Ishikawa (cell line): ENCODE measurements around the gene SIGLEC9.

Experiments
- CEBPB ChIP-seq: IDR thresholded peaks from 2 replicates; pipeline ENCODE4 v1.6.1; 2012
- CREB1 ChIP-seq: IDR thresholded peaks from 2 replicates; pipeline ENCODE4 v1.6.1; 2012; ENCODE audit warnings: low read depth
- EGR1 ChIP-seq: IDR thresholded peaks from 2 replicates; pipeline ENCODE4 v1.6.1; 2012
- EP300 ChIP-seq: IDR thresholded peaks from 2 replicates; pipeline ENCODE4 v1.6.1; 2012; ENCODE audit warnings: borderline replicate concordance
- FOXM1 ChIP-seq: IDR thresholded peaks from 2 replicates; pipeline ENCODE4 v1.6.1; 2012; ENCODE audit warnings: low read depth, borderline replicate concordance
- MAX ChIP-seq: IDR thresholded peaks from 2 replicates; pipeline ENCODE4 v1.6.1; 2012
- NFIC ChIP-seq: IDR thresholded peaks from 2 replicates; pipeline ENCODE4 v1.6.1; 2012
- RAD21 ChIP-seq: IDR thresholded peaks from 2 replicates; pipeline ENCODE4 v1.6.1; 2012; ENCODE audit warnings: low read depth
- REST ChIP-seq: IDR thresholded peaks from 2 replicates; pipeline ENCODE4 v1.6.1; 2012; ENCODE audit warnings: low read depth, mild to moderate bottlenecking
- TAF1 ChIP-seq: IDR thresholded peaks from 2 replicates; pipeline ENCODE4 v1.6.1; 2012; ENCODE audit warnings: low read depth, mild to moderate bottlenecking
- TCF12 ChIP-seq: IDR thresholded peaks from 2 replicates; pipeline ENCODE4 v1.6.1; 2012; ENCODE audit warnings: low read depth
- TEAD4 ChIP-seq: IDR thresholded peaks from 2 replicates; pipeline ENCODE4 v1.6.1; 2012
- YY1 ChIP-seq: IDR thresholded peaks from 2 replicates; pipeline ENCODE4 v1.6.1; 2012; ENCODE audit warnings: low read depth
- ZBTB7A ChIP-seq: IDR thresholded peaks from 2 replicates; pipeline ENCODE4 v1.6.1; 2012; ENCODE audit warnings: low read depth
- TF ChIP-seq, protein P1 (sequence below): IDR thresholded peaks from 2 replicates; pipeline ENCODE4 v1.6.1; 2012

The SIGLEC9 gene

GRCh38 chr19:51093101-51093500, 31.6 kb upstream of the SIGLEC9 start:
- no peak for TF ChIP-seq CEBPB
- TF ChIP-seq REST = no peak
- TF ChIP-seq YY1 = no peak
- TF ChIP-seq RAD21 = no peak
- TF ChIP-seq TCF12 = no peak
- TF ChIP-seq FOXM1 = no peak
- TF ChIP-seq CREB1 = no peak
- no peak for TF ChIP-seq TEAD4
- TF ChIP-seq MAX = no peak
- TF ChIP-seq TAF1 = no peak
- TF ChIP-seq NFIC = no peak
- TF ChIP-seq, protein P1, sequence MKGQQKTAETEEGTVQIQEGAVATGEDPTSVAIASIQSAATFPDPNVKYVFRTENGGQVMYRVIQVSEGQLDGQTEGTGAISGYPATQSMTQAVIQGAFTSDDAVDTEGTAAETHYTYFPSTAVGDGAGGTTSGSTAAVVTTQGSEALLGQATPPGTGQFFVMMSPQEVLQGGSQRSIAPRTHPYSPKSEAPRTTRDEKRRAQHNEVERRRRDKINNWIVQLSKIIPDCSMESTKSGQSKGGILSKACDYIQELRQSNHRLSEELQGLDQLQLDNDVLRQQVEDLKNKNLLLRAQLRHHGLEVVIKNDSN = no peak
- TF ChIP-seq EP300 = no peak
- TF ChIP-seq ZBTB7A = no peak
- TF ChIP-seq EGR1 = no peak

DNA sequence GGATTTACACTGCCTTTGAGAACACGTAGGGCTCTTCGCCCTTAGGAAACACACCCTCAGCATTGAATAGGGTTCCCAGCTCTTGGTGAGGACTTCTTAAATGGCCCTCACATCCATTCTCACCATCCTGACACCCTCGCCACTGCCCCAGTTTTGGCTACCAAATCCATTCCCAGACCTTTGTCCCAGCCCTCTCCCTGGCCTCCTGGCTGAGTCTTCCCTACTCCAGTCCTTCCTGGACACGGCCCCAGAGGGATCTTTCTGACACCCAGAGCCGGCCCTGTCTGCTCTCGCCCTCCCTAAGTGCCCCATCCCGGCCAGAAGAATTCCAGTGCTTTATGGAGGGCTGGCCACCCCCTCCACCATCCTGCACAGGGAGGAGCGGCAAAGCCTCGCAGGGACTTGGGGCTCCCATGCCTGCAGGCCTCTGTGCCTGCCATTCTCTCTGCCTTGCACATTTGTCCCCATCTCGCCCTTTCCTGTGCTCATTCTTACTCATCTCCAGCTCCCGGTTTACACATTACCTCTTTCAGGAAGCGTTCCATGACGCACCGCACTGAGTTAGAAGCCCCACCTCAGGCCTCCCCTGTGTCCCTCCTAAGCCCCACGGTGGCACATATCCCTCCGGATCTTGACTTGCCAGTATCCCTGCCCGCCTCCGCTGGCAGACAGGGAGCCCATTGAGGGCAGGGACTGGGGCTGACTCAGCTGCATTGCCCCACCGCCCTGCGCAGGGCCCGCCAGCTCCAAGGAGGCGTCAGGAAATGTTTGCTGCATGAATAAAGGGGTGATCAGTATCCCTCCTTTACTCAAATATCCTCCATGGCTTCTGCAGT, 31.0 kb upstream of the SIGLEC9 start:
- TF ChIP-seq TAF1 (no peak), YY1 (no peak), CREB1 (no peak), FOXM1 (no peak), TEAD4 (no peak), ZBTB7A (no peak), EP300 (no peak), MAX (no peak)
- TF ChIP-seq, protein P1 = no peak

DNA sequence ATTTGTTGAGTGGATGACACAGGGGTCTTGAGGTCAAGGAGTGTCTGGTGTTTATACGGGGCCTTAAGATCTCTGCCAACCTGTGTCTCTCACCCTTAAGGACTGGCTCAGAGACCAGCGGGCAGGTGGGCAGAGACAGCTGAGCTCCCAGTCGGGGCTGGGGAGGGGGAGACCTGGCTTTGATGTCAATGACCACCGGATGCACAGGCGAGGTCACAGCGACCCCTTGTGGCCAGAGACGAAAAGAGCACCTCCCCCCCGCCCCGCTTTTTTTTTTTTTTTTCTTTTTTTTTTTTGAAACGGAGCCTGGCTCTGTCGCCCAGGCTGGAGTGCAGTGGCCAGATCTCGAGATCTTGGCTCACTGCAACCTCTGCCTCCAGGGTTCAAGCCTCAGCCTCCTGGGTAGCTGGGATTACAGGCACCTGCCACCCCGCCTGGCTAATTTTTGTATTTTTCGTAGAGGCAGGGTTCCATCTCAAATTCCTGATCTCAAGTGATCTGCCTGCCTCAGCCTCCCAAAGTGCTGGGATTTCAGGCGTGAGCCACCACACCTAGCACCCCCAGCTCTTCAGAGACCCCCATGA, 29.9 kb upstream of the SIGLEC9 start:
- no peak for TF ChIP-seq REST
- TF ChIP-seq RAD21 = peak; percentile 55

- no peak for TF ChIP-seq EP300
- no peak for TF ChIP-seq YY1
- TF ChIP-seq RAD21 = no peak
- no peak for TF ChIP-seq CEBPB
- no peak for TF ChIP-seq ZBTB7A
- no peak for TF ChIP-seq FOXM1
- no peak for TF ChIP-seq TEAD4
- no peak for TF ChIP-seq TCF12
- no peak for TF ChIP-seq CREB1
- TF ChIP-seq TAF1 = no peak
- no peak for TF ChIP-seq MAX
- TF ChIP-seq REST = no peak
- no peak for TF ChIP-seq NFIC
- no peak for TF ChIP-seq EGR1
- TF ChIP-seq, protein P1 = no peak
Observed at GRCh38 chr19:51096473-51097165, 28.1 kb upstream of the SIGLEC9 start.
